DOHH2 (cell line): ENCODE measurements around the gene ANGEL1.

Source experiments
- H3F3A ChIP-seq: fragments of 200-600 bp; sonication (generic), shearing (Covaris generic); 2 replicates; pipeline ENCODE4 v1.6.0; 2016; ENCODE audit warnings: antibody characterized with exemption, mild to moderate bottlenecking; ENCODE audit not compliant: control insufficient read depth, insufficient read depth
- H3K27ac ChIP-seq: fragments of 200-600 bp; sonication (generic); 2 replicates; pipeline ENCODE4 v1.5.1; 2014; ENCODE audit warnings: low read depth, mild to moderate bottlenecking, low read length, moderate library complexity
- H3K27me3 ChIP-seq: fragments of 200-600 bp; sonication (generic); 2 replicates; pipeline ENCODE4 v1.6.1; 2014; ENCODE audit warnings: mild to moderate bottlenecking, low read length, mixed read lengths; ENCODE audit not compliant: control insufficient read depth
- H3K36me3 ChIP-seq: fragments of 200-600 bp; sonication (generic); 2 replicates; pipeline ENCODE4 v1.6.1; 2014; ENCODE audit warnings: mild to moderate bottlenecking, low read length, moderate library complexity, mixed read lengths; ENCODE audit not compliant: control insufficient read depth
- H3K4me1 ChIP-seq: fragments of 200-600 bp; sonication (generic); 2 replicates; pipeline ENCODE4 v1.6.1; 2014; ENCODE audit warnings: mild to moderate bottlenecking, low read length, mixed read lengths; ENCODE audit not compliant: control insufficient read depth
- H3K4me2 ChIP-seq: fragments of 200-600 bp; sonication (generic); 2 replicates; pipeline ENCODE4 v1.6.0; 2014; ENCODE audit warnings: mild to moderate bottlenecking, low read length, moderate library complexity
- H3K4me3 ChIP-seq: fragments of 200-600 bp; sonication (generic); 2 replicates; pipeline ENCODE4 v1.5.1; 2014; ENCODE audit warnings: mild to moderate bottlenecking, low read length, mixed read lengths
- H3K79me2 ChIP-seq: fragments of 200-600 bp; sonication (generic); 2 replicates; pipeline ENCODE4 v1.6.1; 2014; ENCODE audit warnings: mild to moderate bottlenecking, low read length, mixed read lengths; ENCODE audit not compliant: control insufficient read depth
- H3K9me2 ChIP-seq: fragments of 200-600 bp; sonication (generic); replicated peaks from 2 replicates; pipeline ENCODE4 v1.6.1; 2014; ENCODE audit warnings: mild to moderate bottlenecking, low read length, mixed read lengths; ENCODE audit not compliant: control insufficient read depth
- H3K9me3 ChIP-seq: fragments of 200-600 bp; sonication (generic); 2 replicates; pipeline ENCODE4 v1.6.1; 2014; ENCODE audit warnings: antibody characterized with exemption, low read length, mixed read lengths; ENCODE audit not compliant: control insufficient read depth, insufficient read depth
- H4K20me1 ChIP-seq: fragments of 200-600 bp; sonication (generic); 2 replicates; pipeline ENCODE4 v1.6.0; 2014; ENCODE audit warnings: low read depth, mild to moderate bottlenecking, antibody characterized with exemption, low read length, moderate library complexity; ENCODE audit not compliant: control insufficient read depth, insufficient read depth
- CTCF ChIP-seq: fragments of 200-600 bp; sonication (generic); IDR thresholded peaks from one replicate; pipeline ENCODE4 v1.5.1; 2014; ENCODE audit warnings: antibody characterized with exemption, mild to moderate bottlenecking, low read depth, low read length; ENCODE audit not compliant: poor library complexity, severe bottlenecking
- EZH2phosphoT487 ChIP-seq: fragments of 200-600 bp; sonication (generic); IDR thresholded peaks from 2 replicates; pipeline ENCODE4 v1.6.1; 2017; ENCODE audit warnings: borderline replicate concordance, mild to moderate bottlenecking, antibody characterized with exemption, low read length, moderate library complexity, mixed read lengths

The ANGEL1 gene

GRCh38 chr14:76782115-76782884 is 30.4 kb downstream of the ANGEL1 start:
- Histone ChIP-seq H3K4me2 (no peak overlapping the region), H3F3A (no peaks in the 10 kb centered on the region), H3K36me3 (peaks cover 27% of the 10 kb centered on the region), H3K27ac (no peak overlapping the region), H3K9me2 (no peaks in the 10 kb centered on the region), H3K4me3 (no peak overlapping the region), H3K4me1 (no peaks in the 10 kb centered on the region), H3K9me3 (no peaks in the 10 kb centered on the region), H3K79me2 (no peaks in the 10 kb centered on the region), H4K20me1 (no peaks in the 10 kb centered on the region), H3K27me3 (no peaks in the 10 kb centered on the region)
- no peak for TF ChIP-seq EZH2phosphoT487
- no peak for TF ChIP-seq CTCF

GRCh38 chr14:76781648-76782051 is 31.0 kb downstream of the ANGEL1 start:
- Histone ChIP-seq H3K4me1 (no peaks in the 10 kb centered on the region), H3K4me2 (no peak overlapping the region), H3K27me3 (no peaks in the 10 kb centered on the region)

GRCh38 chr14:76780875-76781647 is 31.6 kb downstream of the ANGEL1 start:
- Histone ChIP-seq H3K4me3 (no peak overlapping the region), H3K4me2 (no peak overlapping the region), H3K9me2 (no peaks in the 10 kb centered on the region), H3K36me3 (peaks cover 27% of the 10 kb centered on the region), H3K27me3 (no peaks in the 10 kb centered on the region), H3K79me2 (no peaks in the 10 kb centered on the region), H3K9me3 (no peaks in the 10 kb centered on the region), H3K4me1 (no peaks in the 10 kb centered on the region), H4K20me1 (no peaks in the 10 kb centered on the region), H3F3A (no peaks in the 10 kb centered on the region), H3K27ac (no peak overlapping the region)
- TF ChIP-seq CTCF (no peak), EZH2phosphoT487 (no peak)

More at GRCh38 chr14:76781648-76782051, 31.0 kb downstream of the ANGEL1 start:
- H4K20me1 ChIP-seq, result no peaks in the 10 kb centered on the region
- no peak overlapping the region for H3K4me3 ChIP-seq
- H3F3A ChIP-seq, result no peaks in the 10 kb centered on the region
- H3K9me2 ChIP-seq, result no peaks in the 10 kb centered on the region
- no peak for TF ChIP-seq EZH2phosphoT487
- TF ChIP-seq CTCF, result no peak
- no peak overlapping the region for H3K27ac ChIP-seq
- no peaks in the 10 kb centered on the region for H3K79me2 ChIP-seq
- H3K9me3 ChIP-seq, result no peaks in the 10 kb centered on the region
- H3K36me3 ChIP-seq, result peaks cover 27% of the 10 kb centered on the region
